Glutamatergic neuron (in vitro differentiated cells): ENCODE data around the gene SLC18A3. TPM values are rescaled to one million over a fixed set of nuclear protein-coding genes. Genes with fewer than 3 reads are reported as not detected.
A peak's percentile ranks its signal among the peaks of the same experiment; 100 is the strongest.

Experiments used
- DNase-seq: peaks from one replicate; pipeline ENCODE4 v3.0.0; 2022
- H3K27ac Mint-ChIP-seq: one replicate; pipeline ENCODE4 v1.8.0; 2020; ENCODE audit warnings: mild to moderate bottlenecking, mixed read lengths, inconsistent platforms; ENCODE audit not compliant: unreplicated experiment
- H3K27me3 Mint-ChIP-seq: one replicate; pipeline ENCODE4 v1.8.0; 2020; ENCODE audit warnings: mild to moderate bottlenecking, moderate library complexity, mixed read lengths, inconsistent platforms; ENCODE audit not compliant: unreplicated experiment
- H3K36me3 Mint-ChIP-seq: one replicate; pipeline ENCODE4 v1.8.0; 2020; ENCODE audit warnings: mild to moderate bottlenecking, mixed read lengths, inconsistent platforms; ENCODE audit not compliant: unreplicated experiment
- H3K4me1 Mint-ChIP-seq: one replicate; pipeline ENCODE4 v1.8.0; 2020; ENCODE audit warnings: mild to moderate bottlenecking, low read depth, mixed read lengths, inconsistent platforms; ENCODE audit not compliant: unreplicated experiment
- H3K4me3 Mint-ChIP-seq: one replicate; pipeline ENCODE4 v1.8.0; 2020; ENCODE audit warnings: mild to moderate bottlenecking, mixed read lengths, inconsistent platforms; ENCODE audit not compliant: unreplicated experiment
- H3K9me3 Mint-ChIP-seq: one replicate; pipeline ENCODE4 v1.8.0; 2020; ENCODE audit warnings: mild to moderate bottlenecking, moderate library complexity, mixed read lengths, inconsistent platforms; ENCODE audit not compliant: unreplicated experiment
- total RNA-seq: library from RNA; stranded (reverse); fragmentation: NEBNext Ultra II Directional; extraction: Animal tissue kit (Norgen Biotek cat#: 25700); gene quantifications from one replicate; pipeline ENCODE4 v1.2.1, GENCODE V29; 2021; ENCODE audit not compliant: unreplicated experiment
- TF ChIP-seq, protein P1 (sequence below): fragments of 200-600 bp; sonication (generic); IDR thresholded peaks from one replicate; pipeline ENCODE4 v1.5.0; 2021; ENCODE audit not compliant: partially characterized antibody, unreplicated experiment

Gene SLC18A3
- total RNA-seq, 1 donor from 2014 or later: 21.5 TPM

DNA sequence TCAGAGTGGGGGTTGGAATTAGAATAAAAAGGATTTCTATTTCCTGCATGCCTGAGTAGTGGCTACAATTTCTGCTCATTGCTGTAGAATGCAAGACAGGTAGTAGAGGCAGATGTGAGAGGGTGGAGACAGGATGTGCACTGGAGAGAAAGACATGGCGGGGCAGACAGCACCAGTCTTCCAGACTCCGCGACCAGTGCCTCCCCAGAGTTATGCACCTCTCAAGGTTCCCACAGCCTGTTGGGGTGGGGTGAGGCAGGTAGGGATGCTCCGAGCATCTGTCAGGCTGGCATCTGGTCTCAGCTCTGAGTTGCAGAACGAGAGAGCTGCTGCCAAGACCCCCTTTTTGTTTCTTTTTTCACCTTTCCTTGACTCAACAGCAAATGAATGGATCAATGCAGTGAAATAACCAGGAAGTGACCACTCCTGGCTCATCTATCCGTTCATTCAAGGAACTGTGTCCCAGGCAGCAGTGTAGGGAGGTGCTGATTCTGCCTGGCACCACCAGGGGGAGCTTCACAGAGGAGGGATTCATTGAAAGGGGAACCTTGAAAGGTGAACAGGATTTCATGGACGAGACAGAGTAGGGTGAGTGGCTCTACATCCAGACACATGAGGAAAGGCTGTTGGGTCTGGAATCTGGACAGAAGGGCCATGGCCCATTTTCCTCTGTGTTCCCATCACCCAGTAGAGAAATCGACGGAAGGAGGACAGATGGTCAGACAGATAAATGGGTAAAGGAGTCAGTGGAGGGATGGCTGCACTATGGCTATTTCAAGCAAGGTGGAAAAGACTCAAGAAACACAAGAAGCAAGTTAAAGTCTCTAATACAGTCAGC lies 17.2 kb upstream of the SLC18A3 start:
- H3K27me3 Mint-ChIP-seq: peaks cover 3% of the 10 kb centered on the region
- H3K4me1 Mint-ChIP-seq: peaks cover 16% of the 10 kb centered on the region
- TF ChIP-seq, protein P1, sequence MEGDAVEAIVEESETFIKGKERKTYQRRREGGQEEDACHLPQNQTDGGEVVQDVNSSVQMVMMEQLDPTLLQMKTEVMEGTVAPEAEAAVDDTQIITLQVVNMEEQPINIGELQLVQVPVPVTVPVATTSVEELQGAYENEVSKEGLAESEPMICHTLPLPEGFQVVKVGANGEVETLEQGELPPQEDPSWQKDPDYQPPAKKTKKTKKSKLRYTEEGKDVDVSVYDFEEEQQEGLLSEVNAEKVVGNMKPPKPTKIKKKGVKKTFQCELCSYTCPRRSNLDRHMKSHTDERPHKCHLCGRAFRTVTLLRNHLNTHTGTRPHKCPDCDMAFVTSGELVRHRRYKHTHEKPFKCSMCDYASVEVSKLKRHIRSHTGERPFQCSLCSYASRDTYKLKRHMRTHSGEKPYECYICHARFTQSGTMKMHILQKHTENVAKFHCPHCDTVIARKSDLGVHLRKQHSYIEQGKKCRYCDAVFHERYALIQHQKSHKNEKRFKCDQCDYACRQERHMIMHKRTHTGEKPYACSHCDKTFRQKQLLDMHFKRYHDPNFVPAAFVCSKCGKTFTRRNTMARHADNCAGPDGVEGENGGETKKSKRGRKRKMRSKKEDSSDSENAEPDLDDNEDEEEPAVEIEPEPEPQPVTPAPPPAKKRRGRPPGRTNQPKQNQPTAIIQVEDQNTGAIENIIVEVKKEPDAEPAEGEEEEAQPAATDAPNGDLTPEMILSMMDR: peak; percentile 92
- no peaks in the 10 kb centered on the region for H3K36me3 Mint-ChIP-seq
- no peak overlapping the region for H3K27ac Mint-ChIP-seq
- DNase-seq: peak; percentile 89
- peaks cover 2% of the 10 kb centered on the region for H3K9me3 Mint-ChIP-seq
- peak overlapping the region; percentile 13 for H3K4me3 Mint-ChIP-seq

DNA sequence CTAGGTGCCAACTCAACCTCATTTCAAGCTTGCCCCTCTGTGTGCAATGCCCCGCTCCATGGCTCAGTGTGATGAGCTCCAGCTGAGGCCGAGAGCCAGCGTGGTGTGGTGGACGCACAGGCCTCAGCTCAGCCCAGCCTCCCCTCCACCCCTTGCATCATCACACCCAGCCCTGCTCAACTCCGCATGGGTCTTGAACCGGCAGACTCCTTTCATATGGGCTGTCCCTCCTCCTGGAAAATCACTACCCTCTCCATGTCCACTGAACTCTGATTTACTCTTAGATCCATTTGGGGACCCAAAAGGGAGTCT lies 16.6 kb upstream of the SLC18A3 start:
- Mint-ChIP-seq H3K4me3 (no peak overlapping the region), H3K4me1 (peaks cover 16% of the 10 kb centered on the region), H3K36me3 (no peaks in the 10 kb centered on the region), H3K27ac (no peak overlapping the region), H3K9me3 (peaks cover 6% of the 10 kb centered on the region), H3K27me3 (peaks cover 3% of the 10 kb centered on the region)
- DNase-seq: no peak
- TF ChIP-seq, protein P1: no peak

DNA sequence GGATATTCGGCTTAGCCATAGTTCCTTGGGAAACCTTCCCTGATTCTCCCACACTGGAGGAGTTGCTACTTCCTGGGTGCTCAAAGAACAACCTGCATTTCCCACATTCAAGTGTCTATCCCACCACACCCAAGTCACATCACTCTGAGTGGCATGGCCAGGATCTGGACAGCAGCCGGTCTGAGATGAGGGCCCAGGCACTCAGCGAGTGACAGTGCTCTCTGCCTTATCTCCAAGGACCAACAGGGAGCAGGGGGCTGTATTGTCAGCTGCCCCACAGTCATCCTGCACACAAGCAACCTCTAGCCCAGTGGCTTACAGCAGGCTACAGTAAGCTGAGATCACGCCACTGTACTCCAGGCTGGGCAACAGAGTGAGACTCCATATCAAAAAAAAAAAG lies 16.1 kb upstream of the SLC18A3 start:
- no peak overlapping the region for H3K27ac Mint-ChIP-seq

DNA sequence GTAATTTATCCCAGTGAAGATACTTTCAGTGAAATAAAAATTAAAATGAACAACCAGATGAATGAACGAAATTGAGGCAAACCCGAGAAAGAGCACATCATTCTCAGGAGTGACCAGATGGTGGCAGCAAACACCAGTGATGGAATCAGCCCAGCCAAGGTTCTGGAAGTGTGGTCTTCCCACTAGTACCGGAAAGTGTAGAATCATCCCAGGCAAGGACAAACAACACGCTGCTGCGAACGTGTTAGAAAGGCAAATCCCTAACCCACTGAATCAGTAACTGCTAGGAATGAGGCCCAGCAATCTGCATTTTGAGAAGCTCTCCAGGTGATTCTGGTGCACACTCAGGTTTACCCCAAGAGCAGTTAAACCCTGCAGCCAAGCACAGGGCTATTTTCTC lies 15.5 kb upstream of the SLC18A3 start:
- peaks cover 5% of the 10 kb centered on the region for H3K27me3 Mint-ChIP-seq
- no peak overlapping the region for H3K4me3 Mint-ChIP-seq
- peak; percentile 69 for DNase-seq
- H3K36me3 Mint-ChIP-seq: no peaks in the 10 kb centered on the region
- TF ChIP-seq, protein P1: peak; percentile 81
- no peak overlapping the region for H3K27ac Mint-ChIP-seq
- peaks cover 7% of the 10 kb centered on the region for H3K9me3 Mint-ChIP-seq
- peaks cover 16% of the 10 kb centered on the region for H3K4me1 Mint-ChIP-seq

More for the DNA sequence above, 16.1 kb upstream of the SLC18A3 start:
- Mint-ChIP-seq H3K36me3 (no peaks in the 10 kb centered on the region), H3K4me1 (peaks cover 16% of the 10 kb centered on the region), H3K4me3 (no peak overlapping the region), H3K27me3 (peaks cover 3% of the 10 kb centered on the region), H3K9me3 (peaks cover 7% of the 10 kb centered on the region)
- DNase-seq: no peak
- TF ChIP-seq, protein P1: no peak

DNA sequence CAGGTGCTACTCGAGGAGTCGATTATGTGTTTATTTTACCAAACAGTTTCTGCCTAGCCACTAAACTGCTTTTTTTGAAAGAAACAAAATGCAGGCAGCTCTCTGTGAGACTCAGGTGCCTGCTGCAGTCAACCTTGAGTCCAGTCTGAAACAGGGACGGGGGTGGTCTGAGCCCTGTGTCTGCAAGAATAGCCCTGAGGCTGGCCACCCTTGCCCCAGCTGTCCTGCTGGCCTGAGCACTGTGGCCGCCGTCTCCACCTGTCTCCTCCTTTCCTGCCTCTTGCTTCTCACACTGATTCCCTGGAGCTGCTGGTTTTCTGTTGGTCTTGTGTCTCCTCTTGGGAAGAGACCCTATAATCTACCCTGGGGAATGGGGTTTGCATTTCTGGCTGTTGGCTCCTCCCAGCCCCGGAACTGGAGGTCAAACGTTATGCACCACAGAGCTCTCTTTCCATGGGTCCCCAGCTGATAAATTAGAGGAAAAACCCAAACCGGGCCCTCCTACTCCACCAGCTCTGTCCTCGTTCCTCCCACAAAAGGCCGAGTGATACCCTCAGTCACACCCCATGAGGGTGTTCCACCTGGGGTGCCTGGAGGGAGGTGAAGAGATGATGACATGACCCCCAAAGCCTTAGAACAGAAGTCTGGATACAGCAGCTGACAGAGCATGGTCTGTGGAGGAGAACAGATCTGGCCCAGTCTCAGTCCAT lies 15.0 kb upstream of the SLC18A3 start:
- DNase-seq: no peak
- Mint-ChIP-seq H3K4me3 (no peak overlapping the region), H3K27me3 (peaks cover 5% of the 10 kb centered on the region), H3K9me3 (peaks cover 7% of the 10 kb centered on the region), H3K36me3 (no peaks in the 10 kb centered on the region), H3K4me1 (peaks cover 16% of the 10 kb centered on the region), H3K27ac (no peak overlapping the region)
- TF ChIP-seq, protein P1: no peak
